CD4-positive, alpha-beta T cell treated with Interferon gamma for 1 hour (primary cell): ENCODE measurements around the gene B4GALNT3.

Experiments used
- DNase-seq: peaks from one replicate; pipeline ENCODE4 v3.0.0-alpha.2; 2020

B4GALNT3 gene

GRCh38 chr12:601976-602699, 142.4 kb downstream of the B4GALNT3 start:
- no peak for DNase-seq

GRCh38 chr12:602700-603068, 142.9 kb downstream of the B4GALNT3 start:
- DNase-seq = no peak

GRCh38 chr12:604956-605355, 145.2 kb downstream of the B4GALNT3 start:
- DNase-seq = no peak

- DNase-seq = no peak
Measured at GRCh38 chr12:607541-608001, 147.8 kb downstream of the B4GALNT3 start.

GRCh38 chr12:608413-608812, 148.7 kb downstream of the B4GALNT3 start:
- DNase-seq = no peak

- DNase-seq = no peak
Measured at GRCh38 chr12:608921-609320, 149.2 kb downstream of the B4GALNT3 start.

- DNase-seq = no peak
Measured at GRCh38 chr12:611721-612120, 152.0 kb downstream of the B4GALNT3 start.

- no peak for DNase-seq
Measured at GRCh38 chr12:612293-612692, 152.6 kb downstream of the B4GALNT3 start.

- no peak for DNase-seq
Measured at GRCh38 chr12:612886-613285, 153.1 kb downstream of the B4GALNT3 start.
